ENCODE data around the gene DST.

DST gene

DNA sequence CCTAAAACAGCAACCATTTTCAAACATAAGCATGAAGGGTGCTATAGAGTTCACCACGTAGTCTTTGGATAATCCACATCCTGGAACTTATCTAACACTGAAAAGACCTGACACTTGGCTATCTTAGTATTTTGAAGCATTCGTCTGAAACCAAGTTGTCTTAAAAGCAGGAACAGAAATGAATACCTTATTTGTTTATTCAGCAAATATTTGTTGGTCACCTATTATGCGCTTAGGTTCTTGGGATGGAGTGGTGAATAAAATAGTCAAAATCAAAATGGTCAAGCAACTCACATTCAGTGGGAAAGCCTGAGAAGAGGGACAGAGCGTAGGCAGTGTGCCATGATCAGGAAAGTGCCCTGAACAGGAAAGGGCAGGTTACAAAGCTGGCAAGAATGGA lies 206.9 kb downstream of the DST start:
- DNase-seq (ENCODE audit: low read depth in 2 of 2) = no peak

GRCh38 chr6:56435326-56435725 lies 207.4 kb downstream of the DST start:
- DNase-seq (ENCODE audit: low read depth in 2 of 2) = no peak

DNA sequence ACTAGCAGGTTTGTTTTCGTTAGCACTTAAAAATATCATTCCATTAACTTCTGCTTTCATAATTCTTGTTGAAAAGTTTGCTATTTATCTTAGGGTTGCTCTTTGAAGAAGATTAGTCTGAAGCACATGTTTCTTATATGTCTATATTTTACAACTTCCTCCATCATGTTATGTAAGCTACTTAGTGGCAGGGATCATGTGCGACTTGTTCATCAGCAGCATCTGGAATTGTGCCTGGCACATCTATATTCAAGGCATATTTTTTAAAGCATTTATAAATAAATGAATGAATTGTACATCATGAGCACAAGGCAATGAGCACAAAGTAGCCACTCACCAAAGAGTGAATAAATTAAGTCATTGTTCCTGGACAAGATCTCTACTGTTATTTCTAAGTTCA lies 208.1 kb downstream of the DST start:
- DNase-seq (ENCODE audit: low read depth in 2 of 2) = no peak

- DNase-seq (ENCODE audit: low read depth in 2 of 2) = no peak
These were observed 209.6 kb downstream of the DST start for GRCh38 chr6:56433119-56433518.

DNA sequence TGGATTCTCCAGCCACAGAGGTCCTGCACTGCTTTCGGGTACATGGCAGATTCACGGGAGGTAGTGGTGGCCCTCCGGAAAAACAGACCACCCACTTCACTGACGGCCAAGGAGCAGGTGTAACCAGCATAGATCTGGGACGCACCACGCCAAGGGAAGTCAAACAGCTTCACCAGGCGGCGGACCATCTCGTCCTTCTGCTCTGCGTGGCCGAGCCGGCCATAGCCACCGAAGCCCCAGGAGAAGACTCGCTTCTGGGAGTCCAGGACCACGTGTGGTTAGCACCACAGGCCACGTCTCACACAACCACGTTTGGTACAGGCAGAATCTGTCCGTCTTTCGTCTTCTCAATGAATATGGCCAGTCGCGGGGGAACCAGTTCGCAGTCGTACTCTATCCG lies 210.5 kb downstream of the DST start:
- DNase-seq (ENCODE audit: low read depth in 2 of 2) = no peak

- no peak for DNase-seq (ENCODE audit: low read depth in 2 of 2)
These were observed 211.8 kb downstream of the DST start for GRCh38 chr6:56430629-56431600.

- no peak for DNase-seq (ENCODE audit: low read depth in 2 of 2)
These were observed 218.1 kb downstream of the DST start for GRCh38 chr6:56424542-56425083.

- DNase-seq (ENCODE audit: low read depth in 2 of 2) = no peak
These were observed 218.6 kb downstream of the DST start for GRCh38 chr6:56424064-56424463.

GRCh38 chr6:56420296-56420695 lies 222.4 kb downstream of the DST start:
- DNase-seq (ENCODE audit: low read depth in 2 of 2) = no peak

GRCh38 chr6:56419191-56419590 lies 223.5 kb downstream of the DST start:
- no peak for DNase-seq (ENCODE audit: low read depth in 2 of 2)

DNA sequence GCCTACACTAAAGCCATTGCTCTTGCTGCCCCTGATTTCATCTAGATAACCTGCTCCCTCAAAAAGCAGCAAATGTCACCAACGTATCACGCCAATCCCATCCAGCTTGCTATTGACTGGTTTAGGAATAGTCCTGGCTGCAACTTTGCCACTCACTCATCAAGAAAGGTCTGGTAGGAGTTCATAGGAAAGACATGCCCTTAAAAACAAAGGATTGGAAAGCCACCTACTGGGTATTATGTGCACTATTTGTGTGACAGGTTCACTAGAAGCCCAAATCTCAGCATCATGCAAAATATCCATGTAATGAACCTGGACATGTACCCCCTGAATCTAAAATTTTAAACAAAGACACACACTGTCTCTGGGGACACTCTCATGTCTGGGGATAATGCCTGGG lies 224.9 kb downstream of the DST start:
- no peak for DNase-seq (ENCODE audit: low read depth in 2 of 2)

GRCh38 chr6:56416247-56416646 lies 226.4 kb downstream of the DST start:
- DNase-seq (ENCODE audit: low read depth in 2 of 2) = no peak

DNA sequence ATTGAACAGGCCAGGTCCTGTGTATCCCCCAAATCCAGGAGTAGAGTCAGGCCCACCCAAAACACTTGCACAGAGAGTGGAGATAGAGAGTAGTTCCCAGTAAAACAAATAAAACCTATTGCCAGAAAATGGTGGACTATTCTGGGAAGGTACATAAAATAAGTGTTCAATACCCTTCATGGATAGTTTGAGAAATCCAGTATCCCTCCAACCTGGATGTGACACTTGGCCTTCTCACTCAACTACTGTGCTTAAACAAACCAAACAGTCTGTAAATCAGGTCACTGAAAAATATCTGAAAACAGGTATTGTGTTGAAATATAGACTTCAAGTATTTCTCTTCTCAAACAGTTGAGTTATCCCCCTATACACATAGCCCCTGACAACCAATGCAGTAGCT lies 233.7 kb downstream of the DST start:
- no peak for DNase-seq (ENCODE audit: low read depth in 2 of 2)
